ENCODE data around the gene ATP6V1F. TPM values are rescaled to one million over a fixed set of nuclear protein-coding genes. Genes with fewer than 3 reads are reported as not detected.

Gene ATP6V1F
- total RNA-seq, 3 donors from 2014 or later = 55.6 to 85.5 (median 82.4) TPM

DNA sequence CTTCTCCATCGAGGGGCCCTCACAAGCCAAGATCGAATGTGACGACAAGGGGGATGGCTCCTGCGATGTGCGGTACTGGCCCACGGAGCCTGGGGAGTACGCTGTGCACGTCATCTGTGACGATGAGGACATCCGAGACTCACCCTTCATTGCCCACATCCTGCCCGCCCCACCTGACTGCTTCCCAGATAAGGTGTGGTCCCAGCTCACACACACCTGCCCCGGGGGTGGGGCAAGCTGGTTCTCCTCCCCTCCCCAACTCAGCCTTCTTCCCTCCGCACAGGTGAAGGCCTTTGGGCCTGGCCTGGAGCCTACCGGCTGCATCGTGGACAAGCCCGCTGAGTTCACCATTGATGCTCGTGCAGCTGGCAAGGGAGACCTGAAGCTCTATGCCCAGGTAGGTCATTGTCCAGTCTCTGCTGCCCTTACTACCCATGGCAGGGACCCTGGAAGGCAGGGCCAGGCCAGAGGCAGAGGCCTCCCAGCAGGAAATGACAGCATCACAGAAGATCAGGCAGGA is 21.4 kb upstream of the ATP6V1F start:
- peak; percentile 63 to 79 (median 73) for DNase-seq

DNA sequence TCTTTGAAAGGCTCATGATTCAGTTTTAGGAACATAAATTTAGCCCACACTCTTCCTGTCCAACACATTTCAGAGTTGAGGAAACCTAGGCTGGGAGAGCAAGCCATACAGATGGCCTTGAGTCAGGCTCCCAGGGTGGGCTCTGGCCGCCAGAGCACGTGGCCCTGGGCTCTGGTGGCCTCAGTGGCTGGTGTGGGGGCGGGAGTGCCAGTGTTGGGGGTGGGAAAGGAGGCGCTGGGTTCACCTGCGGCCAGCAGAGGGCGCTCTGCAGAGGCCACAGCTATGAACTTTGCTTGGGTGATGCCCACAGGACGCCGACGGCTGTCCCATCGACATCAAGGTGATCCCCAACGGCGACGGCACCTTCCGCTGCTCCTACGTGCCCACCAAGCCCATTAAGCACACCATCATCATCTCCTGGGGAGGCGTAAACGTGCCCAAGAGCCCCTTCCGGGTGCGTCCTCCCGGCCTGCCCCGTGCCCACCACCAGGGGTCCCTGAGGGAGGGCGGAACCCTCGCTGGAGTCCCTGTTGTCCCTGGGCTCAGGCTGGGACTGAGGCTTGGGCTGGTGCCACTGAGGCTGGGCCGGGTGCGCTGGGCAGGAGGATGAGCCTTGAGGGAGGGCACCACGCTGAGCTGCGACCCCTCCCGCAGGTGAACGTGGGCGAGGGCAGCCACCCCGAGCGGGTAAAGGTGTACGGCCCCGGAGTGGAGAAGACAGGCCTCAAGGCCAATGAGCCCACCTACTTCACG is 20.6 kb upstream of the ATP6V1F start:
- no peaks in the 10 kb centered on the region for H3K9me3 ChIP-seq
- no peaks in the 10 kb centered on the region for H3K36me3 ChIP-seq (ENCODE audit: low read depth)
- peak; percentile 66 for ATAC-seq
- TF ChIP-seq, protein P1, sequence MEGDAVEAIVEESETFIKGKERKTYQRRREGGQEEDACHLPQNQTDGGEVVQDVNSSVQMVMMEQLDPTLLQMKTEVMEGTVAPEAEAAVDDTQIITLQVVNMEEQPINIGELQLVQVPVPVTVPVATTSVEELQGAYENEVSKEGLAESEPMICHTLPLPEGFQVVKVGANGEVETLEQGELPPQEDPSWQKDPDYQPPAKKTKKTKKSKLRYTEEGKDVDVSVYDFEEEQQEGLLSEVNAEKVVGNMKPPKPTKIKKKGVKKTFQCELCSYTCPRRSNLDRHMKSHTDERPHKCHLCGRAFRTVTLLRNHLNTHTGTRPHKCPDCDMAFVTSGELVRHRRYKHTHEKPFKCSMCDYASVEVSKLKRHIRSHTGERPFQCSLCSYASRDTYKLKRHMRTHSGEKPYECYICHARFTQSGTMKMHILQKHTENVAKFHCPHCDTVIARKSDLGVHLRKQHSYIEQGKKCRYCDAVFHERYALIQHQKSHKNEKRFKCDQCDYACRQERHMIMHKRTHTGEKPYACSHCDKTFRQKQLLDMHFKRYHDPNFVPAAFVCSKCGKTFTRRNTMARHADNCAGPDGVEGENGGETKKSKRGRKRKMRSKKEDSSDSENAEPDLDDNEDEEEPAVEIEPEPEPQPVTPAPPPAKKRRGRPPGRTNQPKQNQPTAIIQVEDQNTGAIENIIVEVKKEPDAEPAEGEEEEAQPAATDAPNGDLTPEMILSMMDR (IDR thresholded peaks at IDR 0.05) = peak; percentile 80
- no peaks in the 10 kb centered on the region for H3K4me1 ChIP-seq (ENCODE audit: low read depth)
- DNase-seq = peak; percentile 60 to 66 (median 62)
- H3K4me3 ChIP-seq = no peak overlapping the region
- intact Hi-C loops (cut with DNase I, micrococcal nuclease) = no loop called here

More for the DNA sequence above, 21.4 kb upstream of the ATP6V1F start:
- H3K36me3 ChIP-seq (ENCODE audit: low read depth) = no peaks in the 10 kb centered on the region
- ATAC-seq = peak; percentile 85
- intact Hi-C loops (cut with DNase I, micrococcal nuclease) = no loop called here
- no peaks in the 10 kb centered on the region for H3K4me1 ChIP-seq (ENCODE audit: low read depth)
- H3K9me3 ChIP-seq = no peaks in the 10 kb centered on the region
- H3K4me3 ChIP-seq = no peak overlapping the region
- TF ChIP-seq, protein P1 (IDR thresholded peaks at IDR 0.05) = no peak

DNA sequence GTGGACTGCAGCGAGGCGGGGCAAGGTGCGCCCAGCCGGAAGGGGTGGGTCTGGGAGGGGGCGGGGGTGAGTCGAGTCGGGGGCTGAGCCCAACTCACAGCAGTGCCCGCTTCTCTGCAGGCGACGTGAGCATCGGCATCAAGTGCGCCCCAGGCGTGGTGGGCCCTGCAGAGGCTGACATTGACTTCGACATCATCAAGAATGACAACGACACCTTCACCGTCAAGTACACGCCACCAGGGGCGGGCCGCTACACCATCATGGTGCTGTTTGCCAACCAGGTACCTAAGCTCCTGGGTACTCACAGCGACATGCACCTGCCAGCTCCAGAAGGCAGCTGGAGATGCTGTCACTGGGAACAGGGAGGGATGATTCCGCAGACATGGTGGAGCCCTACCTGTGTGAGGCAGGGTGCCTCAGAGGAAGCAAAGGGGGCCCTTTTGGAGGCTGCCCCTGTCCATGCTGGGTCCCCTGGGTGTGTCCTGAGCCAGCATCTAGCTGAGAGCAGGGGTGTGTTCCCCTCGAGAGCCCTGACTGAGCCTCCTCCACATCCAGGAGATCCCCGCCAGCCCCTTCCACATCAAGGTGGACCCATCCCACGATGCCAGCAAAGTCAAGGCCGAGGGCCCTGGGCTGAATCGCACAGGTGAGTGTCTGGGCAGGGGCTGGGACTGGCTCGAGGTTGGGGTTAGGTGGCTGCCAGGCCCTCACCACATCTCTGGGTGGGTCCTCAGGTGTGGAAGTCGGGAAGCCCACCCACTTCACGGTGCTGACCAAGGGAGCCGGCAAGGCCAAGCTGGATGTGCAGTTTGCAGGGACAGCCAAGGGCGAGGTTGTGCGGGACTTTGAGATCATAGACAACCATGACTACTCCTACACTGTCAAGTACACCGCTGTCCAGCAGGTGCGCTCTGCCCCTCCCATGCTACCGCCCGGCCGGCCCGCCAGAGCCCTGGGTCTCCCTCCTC is 19.7 kb upstream of the ATP6V1F start:
- intact Hi-C loops (cut with DNase I, micrococcal nuclease) = no loop called here
- Histone ChIP-seq H3K9me3 (no peaks in the 10 kb centered on the region), H3K4me3 (no peak overlapping the region), H3K4me1 (ENCODE audit: low read depth) (no peaks in the 10 kb centered on the region), H3K36me3 (ENCODE audit: low read depth) (no peaks in the 10 kb centered on the region)
- TF ChIP-seq, protein P1 (IDR thresholded peaks at IDR 0.05) = no peak
- no peak for ATAC-seq
- peak in 1 of 3 donors; percentile 39 for DNase-seq

DNA sequence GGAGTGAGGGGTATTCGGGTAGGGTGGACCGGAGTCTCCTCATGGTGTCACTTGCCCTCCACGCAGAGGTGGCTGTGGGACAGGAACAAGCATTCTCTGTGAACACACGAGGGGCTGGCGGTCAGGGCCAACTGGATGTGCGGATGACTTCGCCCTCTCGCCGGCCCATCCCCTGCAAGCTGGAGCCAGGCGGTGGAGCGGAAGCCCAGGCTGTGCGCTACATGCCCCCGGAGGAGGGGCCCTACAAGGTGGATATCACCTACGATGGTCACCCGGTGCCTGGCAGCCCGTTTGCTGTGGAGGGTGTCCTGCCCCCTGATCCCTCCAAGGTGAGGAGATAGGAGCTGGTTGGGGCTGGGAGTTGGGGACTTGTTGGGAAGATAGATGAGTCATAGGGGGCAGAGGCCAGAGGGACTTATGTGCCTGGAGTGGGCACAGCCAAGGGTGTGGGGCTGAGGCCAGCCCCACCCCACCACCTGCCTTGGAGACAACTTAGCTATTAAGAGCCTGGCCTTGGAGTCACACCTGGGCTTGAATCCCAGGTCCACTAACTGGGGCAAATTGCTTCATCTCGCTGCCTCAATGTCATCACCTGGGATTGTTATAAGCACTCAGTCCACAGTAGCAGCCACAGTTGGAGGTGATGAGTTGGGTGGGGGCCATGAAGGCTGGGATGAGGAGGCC is 18.6 kb upstream of the ATP6V1F start:
- Histone ChIP-seq H3K36me3 (ENCODE audit: low read depth) (no peaks in the 10 kb centered on the region), H3K4me1 (ENCODE audit: low read depth) (no peaks in the 10 kb centered on the region), H3K9me3 (no peaks in the 10 kb centered on the region), H3K4me3 (no peak overlapping the region)
- ATAC-seq = no peak
- TF ChIP-seq, protein P1 (IDR thresholded peaks at IDR 0.05) = no peak
- peak in 1 of 3 donors; percentile 38 for DNase-seq
- intact Hi-C loops (cut with DNase I, micrococcal nuclease) = no loop called here

DNA sequence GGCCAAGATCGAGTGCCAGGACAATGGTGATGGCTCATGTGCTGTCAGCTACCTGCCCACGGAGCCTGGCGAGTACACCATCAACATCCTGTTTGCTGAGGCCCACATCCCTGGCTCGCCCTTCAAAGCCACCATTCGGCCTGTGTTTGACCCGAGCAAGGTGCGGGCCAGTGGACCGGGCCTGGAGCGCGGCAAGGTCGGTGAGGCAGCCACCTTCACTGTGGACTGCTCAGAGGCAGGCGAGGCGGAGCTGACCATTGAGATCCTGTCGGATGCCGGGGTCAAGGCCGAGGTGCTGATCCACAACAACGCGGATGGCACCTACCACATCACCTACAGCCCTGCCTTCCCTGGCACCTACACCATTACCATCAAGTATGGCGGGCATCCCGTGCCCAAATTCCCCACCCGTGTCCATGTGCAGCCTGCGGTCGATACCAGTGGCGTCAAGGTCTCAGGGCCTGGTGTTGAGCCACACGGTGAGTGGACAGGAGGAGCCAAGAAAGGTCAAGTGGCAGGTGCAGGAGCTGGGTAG is 17.8 kb upstream of the ATP6V1F start:
- Histone ChIP-seq H3K9me3 (no peaks in the 10 kb centered on the region), H3K36me3 (ENCODE audit: low read depth) (no peaks in the 10 kb centered on the region), H3K4me1 (ENCODE audit: low read depth) (no peaks in the 10 kb centered on the region), H3K4me3 (no peak overlapping the region)
- intact Hi-C loops (cut with DNase I, micrococcal nuclease) = no loop called here
- DNase-seq (peak in 1 of 3 donors; percentile 50), ATAC-seq (no peak)
- TF ChIP-seq, protein P1 (IDR thresholded peaks at IDR 0.05) = no peak

Data from mucosa of descending colon (tissue), 3 donors.